Endodermal cell (in vitro differentiated cells): Measurements from ENCODE around the gene BAHD1. TPM values are rescaled to one million over a fixed set of nuclear protein-coding genes. Genes with fewer than 3 reads are reported as not detected.
A peak's percentile ranks its signal among the peaks of the same experiment; 100 is the strongest.

Source experiments
- DNase-seq: peaks from one replicate; pipeline ENCODE4 v3.0.0-alpha.2; 2017
- H3K27ac ChIP-seq: 2 replicates; pipeline ENCODE4 v1.5.1; 2013; ENCODE audit warnings: mild to moderate bottlenecking, low read depth, low read length, moderate library complexity
- H3K27me3 ChIP-seq: 2 replicates; pipeline ENCODE4 v1.6.1; 2013; ENCODE audit warnings: mild to moderate bottlenecking, low read length, moderate library complexity; ENCODE audit not compliant: insufficient read depth, control insufficient read depth, poor library complexity, severe bottlenecking
- H3K36me3 ChIP-seq: 2 replicates; pipeline ENCODE4 v1.7.0; 2013; ENCODE audit warnings: mild to moderate bottlenecking, low read length, moderate library complexity; ENCODE audit not compliant: control insufficient read depth, insufficient read depth
- H3K4me1 ChIP-seq: one replicate; pipeline ENCODE4 v1.7.0; 2013; ENCODE audit warnings: low read length; ENCODE audit not compliant: control insufficient read depth, insufficient read depth
- H3K4me3 ChIP-seq: 2 replicates; pipeline ENCODE4 v1.5.1; 2013; ENCODE audit warnings: mild to moderate bottlenecking, low read length, moderate library complexity
- H3K9ac ChIP-seq: 2 replicates; pipeline ENCODE4 v1.6.1; 2013; ENCODE audit warnings: mild to moderate bottlenecking, low read length, moderate library complexity; ENCODE audit not compliant: poor library complexity, severe bottlenecking; ENCODE audit errors: extremely low read depth
- H3K9me3 ChIP-seq: 2 replicates; pipeline ENCODE4 v1.6.1; 2013; ENCODE audit warnings: mild to moderate bottlenecking, low read length, moderate library complexity; ENCODE audit not compliant: control insufficient read depth
- H3K27ac Mint-ChIP-seq: 2 replicates; pipeline ENCODE4 v1.8.0; 2020; ENCODE audit warnings: mixed read lengths
- H3K27me3 Mint-ChIP-seq: 2 replicates; pipeline ENCODE4 v1.8.0; 2021; ENCODE audit warnings: mild to moderate bottlenecking, mixed read lengths; ENCODE audit not compliant: insufficient read depth
- H3K36me3 Mint-ChIP-seq: 2 replicates; pipeline ENCODE4 v1.8.0; 2020; ENCODE audit warnings: low read depth, mixed read lengths
- H3K4me1 Mint-ChIP-seq: 2 replicates; pipeline ENCODE4 v1.8.0; 2020; ENCODE audit warnings: mixed read lengths
- H3K4me3 Mint-ChIP-seq: 2 replicates; pipeline ENCODE4 v1.8.0; 2020; ENCODE audit warnings: mild to moderate bottlenecking, moderate library complexity, mixed read lengths
- H3K9me3 Mint-ChIP-seq: 2 replicates; pipeline ENCODE4 v1.8.0; 2020; ENCODE audit warnings: mild to moderate bottlenecking, mixed read lengths
- WGBS, 2 experiments: methylation state at CpG; one replicate each; pipeline versions ENCODE4 v1.1.5 to v1.1.7; 2013; ENCODE audit warnings: missing lambda C conversion rate in 2 of 2, mixed read lengths in 1 of 2; ENCODE audit not compliant: insufficient coverage in 1 of 2, insufficient read length in 1 of 2; 5-methylcytosine and 5-hydroxymethylcytosine counted together
- total RNA-seq, 2 donors: library from RNA; stranded (reverse); fragmentation: NEBNext Ultra II Directional in 1 of 2; extraction: Animal tissue kit (Norgen Biotek cat#: 25700) in 1 of 2; gene quantifications; 2 replicates in 1 of 2; 3 replicates in 1 of 2; pipeline ENCODE4 v1.2.1, GENCODE V29; 2021
- TF ChIP-seq, protein P1 (sequence below): fragments of 200-600 bp; sonication (generic); conservative IDR thresholded peaks from 2 replicates; pipeline ENCODE4 v1.5.0; 2021; ENCODE audit warnings: antibody characterized with exemption, mild to moderate bottlenecking

Gene BAHD1
- total RNA-seq, 2 donors from 2014 or later: 23.5 to 30.1 TPM

DNA sequence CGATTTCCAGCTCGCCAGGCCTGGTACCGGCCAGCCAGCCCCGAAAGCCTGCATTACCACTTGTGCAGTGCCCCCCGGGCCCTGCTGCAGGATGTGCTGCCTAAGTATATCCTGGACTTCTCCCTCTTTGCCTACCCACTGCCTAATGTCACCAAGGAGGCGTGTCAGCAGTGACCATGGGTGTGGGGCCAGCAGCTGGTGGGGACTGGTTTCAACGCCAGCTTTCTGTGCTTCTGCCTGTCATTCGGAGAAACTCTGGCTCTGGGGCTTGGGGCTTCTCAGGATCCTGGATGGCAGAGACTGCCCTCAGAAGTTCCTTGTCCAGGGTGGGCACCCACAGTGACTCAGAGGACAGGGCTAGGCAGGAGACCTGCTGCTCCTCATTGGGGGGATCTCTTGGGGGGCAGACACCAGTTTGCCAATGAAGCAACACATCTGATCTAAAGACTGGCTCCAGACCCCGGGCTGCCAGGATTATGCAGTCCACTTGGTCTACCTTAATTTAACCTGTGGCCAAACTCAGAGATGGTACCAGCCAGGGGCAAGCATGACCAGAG, 31.5 kb downstream of the BAHD1 start:
- TF ChIP-seq, protein P1, sequence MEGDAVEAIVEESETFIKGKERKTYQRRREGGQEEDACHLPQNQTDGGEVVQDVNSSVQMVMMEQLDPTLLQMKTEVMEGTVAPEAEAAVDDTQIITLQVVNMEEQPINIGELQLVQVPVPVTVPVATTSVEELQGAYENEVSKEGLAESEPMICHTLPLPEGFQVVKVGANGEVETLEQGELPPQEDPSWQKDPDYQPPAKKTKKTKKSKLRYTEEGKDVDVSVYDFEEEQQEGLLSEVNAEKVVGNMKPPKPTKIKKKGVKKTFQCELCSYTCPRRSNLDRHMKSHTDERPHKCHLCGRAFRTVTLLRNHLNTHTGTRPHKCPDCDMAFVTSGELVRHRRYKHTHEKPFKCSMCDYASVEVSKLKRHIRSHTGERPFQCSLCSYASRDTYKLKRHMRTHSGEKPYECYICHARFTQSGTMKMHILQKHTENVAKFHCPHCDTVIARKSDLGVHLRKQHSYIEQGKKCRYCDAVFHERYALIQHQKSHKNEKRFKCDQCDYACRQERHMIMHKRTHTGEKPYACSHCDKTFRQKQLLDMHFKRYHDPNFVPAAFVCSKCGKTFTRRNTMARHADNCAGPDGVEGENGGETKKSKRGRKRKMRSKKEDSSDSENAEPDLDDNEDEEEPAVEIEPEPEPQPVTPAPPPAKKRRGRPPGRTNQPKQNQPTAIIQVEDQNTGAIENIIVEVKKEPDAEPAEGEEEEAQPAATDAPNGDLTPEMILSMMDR: no peak
- no peak overlapping the region for H3K27ac Mint-ChIP-seq
- 93% methylated on average over 9 of the region's 9 CpGs for WGBS, 2 experiments
- Histone ChIP-seq H3K9ac (no peak overlapping the region), H3K9me3 (no peaks in the 10 kb centered on the region), H3K27me3 (no peaks in the 10 kb centered on the region), H3K27ac (no peak overlapping the region), H3K4me3 (peak overlapping the region; percentile 88), H3K36me3 (peaks cover 6% of the 10 kb centered on the region), H3K4me1 (peaks cover 10% of the 10 kb centered on the region)
- H3K27me3 Mint-ChIP-seq: no peaks in the 10 kb centered on the region
- no peak for DNase-seq
- peak overlapping the region; percentile 73 for H3K4me3 Mint-ChIP-seq
- peaks cover 6% of the 10 kb centered on the region for H3K36me3 Mint-ChIP-seq
- no peaks in the 10 kb centered on the region for H3K9me3 Mint-ChIP-seq
- H3K4me1 Mint-ChIP-seq: peaks cover 15% of the 10 kb centered on the region

DNA sequence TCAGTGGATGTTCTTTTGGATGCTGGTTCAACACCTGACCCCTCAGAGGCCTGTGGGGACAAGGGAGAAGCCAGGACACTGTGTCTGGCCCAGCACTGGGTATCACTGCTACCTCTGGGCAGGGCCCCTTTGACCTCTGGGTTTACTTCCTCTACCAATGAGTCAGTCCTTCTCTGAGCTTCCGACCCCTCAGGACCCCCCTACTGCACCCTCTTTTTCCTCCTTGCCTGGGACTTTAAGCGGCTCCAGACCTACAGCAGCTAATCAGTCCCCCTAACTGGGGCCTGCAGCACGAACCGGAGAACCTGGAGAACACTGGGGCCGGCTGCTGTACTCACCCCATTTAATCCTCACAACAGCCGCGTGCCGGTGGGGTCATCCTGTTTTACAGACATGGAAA, 33.8 kb downstream of the BAHD1 start:
- Histone ChIP-seq H3K36me3 (no peaks in the 10 kb centered on the region), H3K9ac (no peak overlapping the region), H3K27ac (no peak overlapping the region), H3K4me1 (peaks cover 10% of the 10 kb centered on the region), H3K9me3 (no peaks in the 10 kb centered on the region), H3K27me3 (no peaks in the 10 kb centered on the region), H3K4me3 (no peak overlapping the region)
- peaks cover 18% of the 10 kb centered on the region for H3K4me1 Mint-ChIP-seq
- TF ChIP-seq, protein P1: no peak
- H3K27me3 Mint-ChIP-seq: no peaks in the 10 kb centered on the region
- WGBS, 2 experiments: 72 to 86% methylated on average over 2 to 8 of the region's 8 CpGs
- no peaks in the 10 kb centered on the region for H3K9me3 Mint-ChIP-seq
- DNase-seq: no peak
- no peak overlapping the region for H3K4me3 Mint-ChIP-seq
- H3K36me3 Mint-ChIP-seq: no peaks in the 10 kb centered on the region
- H3K27ac Mint-ChIP-seq: no peak overlapping the region

DNA sequence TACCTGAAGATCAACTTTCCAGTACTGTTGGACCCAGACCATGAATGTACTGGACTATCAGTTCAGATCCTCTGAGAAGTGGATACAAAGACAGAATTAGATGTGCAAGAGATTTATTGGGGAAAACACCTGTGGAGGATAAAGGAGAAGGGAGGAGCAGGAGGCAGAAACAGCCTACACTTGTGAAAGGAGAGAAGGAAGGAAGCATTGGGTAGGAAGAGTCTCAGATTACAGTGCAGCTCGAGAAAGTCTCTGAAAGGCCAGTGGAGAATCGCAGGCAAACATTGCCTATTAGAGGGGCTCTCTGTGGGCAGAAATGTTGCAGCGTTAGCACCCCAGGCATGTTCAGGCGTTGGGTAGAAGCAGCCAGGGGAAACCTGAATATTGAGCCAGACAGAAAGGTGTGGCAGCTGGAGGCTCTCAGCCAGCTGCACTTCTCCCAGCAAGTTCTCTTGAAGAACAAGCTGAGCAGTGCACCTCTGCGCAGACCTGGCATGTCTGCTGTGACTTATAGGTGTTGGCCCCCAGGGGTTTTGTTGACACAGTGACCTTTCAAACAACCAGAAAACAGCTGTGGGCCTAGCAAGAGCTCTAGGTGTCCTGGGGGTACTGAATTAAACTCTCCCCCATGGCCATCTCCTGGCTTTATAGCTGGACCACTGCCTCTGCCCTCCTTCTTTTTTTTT, 37.0 kb downstream of the BAHD1 start:
- no peaks in the 10 kb centered on the region for H3K9me3 ChIP-seq
- H3K27ac ChIP-seq: no peak overlapping the region
- Mint-ChIP-seq H3K27ac (no peak overlapping the region), H3K36me3 (no peaks in the 10 kb centered on the region), H3K27me3 (peaks cover 17% of the 10 kb centered on the region), H3K9me3 (no peaks in the 10 kb centered on the region), H3K4me3 (no peak overlapping the region), H3K4me1 (peaks cover 6% of the 10 kb centered on the region)
- H3K36me3 ChIP-seq: no peaks in the 10 kb centered on the region
- H3K9ac ChIP-seq: no peak overlapping the region
- no peaks in the 10 kb centered on the region for H3K4me1 ChIP-seq
- WGBS, 2 experiments: 67 to 79% methylated on average over 4 to 5 of the region's 5 CpGs
- DNase-seq: no peak
- TF ChIP-seq, protein P1: no peak
- H3K27me3 ChIP-seq: peaks cover 4% of the 10 kb centered on the region
- H3K4me3 ChIP-seq: no peak overlapping the region
